Panc1 (cell line): ENCODE data around the gene LAG3. TPM values are rescaled to one million over a fixed set of nuclear protein-coding genes. Genes with fewer than 3 reads are reported as not detected.

Experiments used
- ATAC-seq: fragments of 200-7000 bp; cut with Tn5 transposase; 2 replicates; pipeline ENCODE4 v1.9.1; 2020; ENCODE audit warnings: mild to moderate bottlenecking, moderate library complexity
- BruUV-seq: library from RNA; stranded (reverse); fragments of 400-500 nt; replicated peaks from 2 replicates; lab custom pipeline; 2021; lab: Mats Ljungman, UMichigan
- CTCF ChIA-PET: fragments of 300-600 bp; sonication (Branson Sonifier 250); formaldehyde crosslinking; loops from one replicate; lab custom pipeline; 2022; ENCODE audit warnings: antibody characterized with exemption; lab: Charles Lee
- POLR2A ChIA-PET: fragments of 300-600 bp; sonication (Branson Sonifier 250); formaldehyde crosslinking; loops from one replicate; lab custom pipeline; 2022; ENCODE audit warnings: antibody characterized with exemption; lab: Charles Lee
- DNase-seq: peaks from one replicate; pipeline ENCODE4 v3.0.0-alpha.2; 2010; ENCODE audit warnings: low read depth, low spot score
- H3K27ac ChIP-seq: 2 replicates; pipeline ENCODE4 v1.5.1; 2011; ENCODE audit warnings: mild to moderate bottlenecking, low read length, inconsistent platforms
- H3K27me3 ChIP-seq: fragments of 200-500 bp; sonication (Bioruptor generic); 2 replicates; pipeline ENCODE4 v1.6.0; 2014; ENCODE audit warnings: low read length, inconsistent platforms; ENCODE audit not compliant: control insufficient read depth, insufficient read depth
- H3K36me3 ChIP-seq: fragments of 200-500 bp; sonication (Bioruptor generic); 2 replicates; pipeline ENCODE4 v1.5.1; 2014; ENCODE audit warnings: inconsistent platforms, mild to moderate bottlenecking, low read length, moderate library complexity; ENCODE audit not compliant: control insufficient read depth, insufficient read depth
- H3K4me1 ChIP-seq: 2 replicates; pipeline ENCODE4 v1.5.1; 2011; ENCODE audit warnings: inconsistent platforms, mild to moderate bottlenecking, low read length, moderate library complexity; ENCODE audit not compliant: control insufficient read depth, insufficient read depth
- H3K4me3 ChIP-seq, 2 experiments: 2 replicates each; pipeline ENCODE4 v1.5.1; 2011 to 2012; ENCODE audit warnings: low read depth in 2 of 2, low read length in 2 of 2, mild to moderate bottlenecking in 2 of 2, inconsistent platforms in 1 of 2, moderate library complexity in 1 of 2
- H3K9me3 ChIP-seq: fragments of 200-500 bp; sonication (Bioruptor generic); 2 replicates; pipeline ENCODE4 v1.5.1; 2014; ENCODE audit warnings: low read depth, mild to moderate bottlenecking, inconsistent platforms, low read length, moderate library complexity; ENCODE audit not compliant: control insufficient read depth, insufficient read depth
- POLR2AphosphoS5 ChIP-seq: IDR thresholded peaks from 2 replicates; pipeline ENCODE4 v1.6.1; 2012; ENCODE audit warnings: mild to moderate bottlenecking, low read depth, low read length, moderate library complexity
- SIN3A ChIP-seq: IDR thresholded peaks from 2 replicates; pipeline ENCODE4 v1.6.1; 2012; ENCODE audit warnings: low read depth, mild to moderate bottlenecking, low read length, moderate library complexity, borderline replicate concordance; ENCODE audit not compliant: insufficient read depth
- TCF7L2 ChIP-seq: IDR thresholded peaks from 2 replicates; pipeline ENCODE4 v1.6.1; 2011; ENCODE audit warnings: mild to moderate bottlenecking, low read depth, low read length, inconsistent platforms
- in situ Hi-C: cut with HindIII; loops from 2 replicates; pipeline ENCODE4 v1.10.0; 2016; ENCODE audit warnings: low sequenced_read_pairs, low pct_unique_long_range_greater_than_20kb
- intact Hi-C: fragments of 100-400 bp; cut with micrococcal nuclease; formaldehyde crosslinking; loops from one replicate; pipeline ENCODE4 v1.10.0; 2022; ENCODE audit not compliant: unreplicated experiment
- total RNA-seq: library from RNA; stranded (reverse); gene quantifications from one replicate; pipeline ENCODE4 v1.2.1, GENCODE V29; 2021; ENCODE audit not compliant: unreplicated experiment
- TF ChIP-seq, protein P1 (sequence below): fragments of 450-650 bp; IDR thresholded peaks from 2 replicates; pipeline ENCODE4 v1.5.1; 2017; ENCODE audit warnings: mild to moderate bottlenecking
- TF ChIP-seq, protein P2 (sequence below), 2 experiments: IDR thresholded peaks; 2 replicates each; pipeline ENCODE4 v1.6.1; 2011 to 2012; ENCODE audit warnings: low read depth in 2 of 2, control low read depth in 1 of 2, low read length in 1 of 2, mild to moderate bottlenecking in 1 of 2, moderate library complexity in 1 of 2; ENCODE audit not compliant: insufficient read depth in 1 of 2

Gene LAG3
- total RNA-seq, 1 experiment from 2014 or later: 2.7 TPM

DNA sequence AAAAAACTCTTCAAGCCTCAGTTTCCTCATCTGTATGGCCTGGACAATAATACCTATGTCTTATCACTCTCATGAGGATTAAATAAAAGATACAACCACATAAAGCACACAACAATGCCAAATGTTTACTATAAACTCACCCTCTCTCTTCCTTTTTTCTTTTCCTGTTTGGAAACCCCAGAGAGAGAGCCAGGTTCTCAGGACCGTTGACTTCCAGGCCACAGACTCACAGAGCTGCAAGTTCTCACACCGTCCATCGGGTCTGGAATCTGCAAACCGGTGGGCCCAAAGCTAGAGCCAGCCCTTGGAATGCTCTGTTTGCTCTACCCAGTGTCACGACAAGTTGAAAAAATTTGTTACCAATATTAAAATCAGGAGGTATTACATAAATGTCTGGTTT is 12.4 kb downstream of the LAG3 start:
- BruUV-seq: no TSS peak
- TF ChIP-seq POLR2AphosphoS5 (no peak), SIN3A (no peak), TCF7L2 (no peak)
- TF ChIP-seq, protein P1, sequence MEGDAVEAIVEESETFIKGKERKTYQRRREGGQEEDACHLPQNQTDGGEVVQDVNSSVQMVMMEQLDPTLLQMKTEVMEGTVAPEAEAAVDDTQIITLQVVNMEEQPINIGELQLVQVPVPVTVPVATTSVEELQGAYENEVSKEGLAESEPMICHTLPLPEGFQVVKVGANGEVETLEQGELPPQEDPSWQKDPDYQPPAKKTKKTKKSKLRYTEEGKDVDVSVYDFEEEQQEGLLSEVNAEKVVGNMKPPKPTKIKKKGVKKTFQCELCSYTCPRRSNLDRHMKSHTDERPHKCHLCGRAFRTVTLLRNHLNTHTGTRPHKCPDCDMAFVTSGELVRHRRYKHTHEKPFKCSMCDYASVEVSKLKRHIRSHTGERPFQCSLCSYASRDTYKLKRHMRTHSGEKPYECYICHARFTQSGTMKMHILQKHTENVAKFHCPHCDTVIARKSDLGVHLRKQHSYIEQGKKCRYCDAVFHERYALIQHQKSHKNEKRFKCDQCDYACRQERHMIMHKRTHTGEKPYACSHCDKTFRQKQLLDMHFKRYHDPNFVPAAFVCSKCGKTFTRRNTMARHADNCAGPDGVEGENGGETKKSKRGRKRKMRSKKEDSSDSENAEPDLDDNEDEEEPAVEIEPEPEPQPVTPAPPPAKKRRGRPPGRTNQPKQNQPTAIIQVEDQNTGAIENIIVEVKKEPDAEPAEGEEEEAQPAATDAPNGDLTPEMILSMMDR: no peak
- TF ChIP-seq, protein P2, sequence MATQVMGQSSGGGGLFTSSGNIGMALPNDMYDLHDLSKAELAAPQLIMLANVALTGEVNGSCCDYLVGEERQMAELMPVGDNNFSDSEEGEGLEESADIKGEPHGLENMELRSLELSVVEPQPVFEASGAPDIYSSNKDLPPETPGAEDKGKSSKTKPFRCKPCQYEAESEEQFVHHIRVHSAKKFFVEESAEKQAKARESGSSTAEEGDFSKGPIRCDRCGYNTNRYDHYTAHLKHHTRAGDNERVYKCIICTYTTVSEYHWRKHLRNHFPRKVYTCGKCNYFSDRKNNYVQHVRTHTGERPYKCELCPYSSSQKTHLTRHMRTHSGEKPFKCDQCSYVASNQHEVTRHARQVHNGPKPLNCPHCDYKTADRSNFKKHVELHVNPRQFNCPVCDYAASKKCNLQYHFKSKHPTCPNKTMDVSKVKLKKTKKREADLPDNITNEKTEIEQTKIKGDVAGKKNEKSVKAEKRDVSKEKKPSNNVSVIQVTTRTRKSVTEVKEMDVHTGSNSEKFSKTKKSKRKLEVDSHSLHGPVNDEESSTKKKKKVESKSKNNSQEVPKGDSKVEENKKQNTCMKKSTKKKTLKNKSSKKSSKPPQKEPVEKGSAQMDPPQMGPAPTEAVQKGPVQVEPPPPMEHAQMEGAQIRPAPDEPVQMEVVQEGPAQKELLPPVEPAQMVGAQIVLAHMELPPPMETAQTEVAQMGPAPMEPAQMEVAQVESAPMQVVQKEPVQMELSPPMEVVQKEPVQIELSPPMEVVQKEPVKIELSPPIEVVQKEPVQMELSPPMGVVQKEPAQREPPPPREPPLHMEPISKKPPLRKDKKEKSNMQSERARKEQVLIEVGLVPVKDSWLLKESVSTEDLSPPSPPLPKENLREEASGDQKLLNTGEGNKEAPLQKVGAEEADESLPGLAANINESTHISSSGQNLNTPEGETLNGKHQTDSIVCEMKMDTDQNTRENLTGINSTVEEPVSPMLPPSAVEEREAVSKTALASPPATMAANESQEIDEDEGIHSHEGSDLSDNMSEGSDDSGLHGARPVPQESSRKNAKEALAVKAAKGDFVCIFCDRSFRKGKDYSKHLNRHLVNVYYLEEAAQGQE (IDR thresholded peaks at IDR 0.05; ENCODE audit: insufficient read depth in 1 of 2, low read depth in 2 of 2, low read length in 1 of 2): no peak
- no peaks in the 10 kb centered on the region for H3K4me1 ChIP-seq
- H3K27me3 ChIP-seq: no peaks in the 10 kb centered on the region
- H3K4me3 ChIP-seq: no peak overlapping the region
- H3K36me3 ChIP-seq: no peaks in the 10 kb centered on the region
- in situ Hi-C loops (no loop called here), intact Hi-C loops (no loop called here)
- no peak overlapping the region for H3K27ac ChIP-seq
- ATAC-seq (no peak), DNase-seq (no peak)
- H3K9me3 ChIP-seq: no peaks in the 10 kb centered on the region
- ChIA-PET POLR2A (no interaction called here), CTCF (no interaction called here)

DNA sequence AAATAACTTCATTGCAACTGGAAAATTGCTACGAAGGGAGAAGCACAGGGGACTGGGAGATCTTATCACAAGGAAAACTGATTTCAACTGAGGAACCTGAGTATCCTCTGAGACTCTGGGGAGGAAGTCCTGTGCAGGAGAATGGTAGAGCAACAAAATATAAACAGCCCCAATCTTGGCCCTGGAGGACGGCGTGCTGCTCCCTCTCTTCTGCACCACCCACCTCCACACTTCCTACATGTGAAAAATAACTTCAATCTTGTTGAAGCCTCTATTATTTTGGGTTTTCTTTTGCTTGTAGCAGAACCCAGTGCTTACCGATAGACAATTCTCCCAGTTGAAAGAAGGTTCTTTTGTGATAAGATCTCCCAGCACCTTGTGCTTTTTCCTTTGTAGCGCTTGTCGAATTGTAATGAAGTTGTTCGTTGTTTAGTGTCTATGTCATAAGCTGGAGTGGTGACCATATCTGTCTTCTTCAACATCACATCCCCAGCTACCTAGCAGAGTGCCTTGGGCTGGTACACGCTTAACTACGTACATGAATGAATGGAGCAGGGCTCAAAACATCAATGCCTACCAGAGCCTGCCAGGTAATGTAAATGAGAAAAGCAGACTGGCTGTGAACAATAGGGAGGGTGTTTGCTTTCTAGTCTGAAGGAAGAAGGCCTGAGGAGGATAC is 14.2 kb downstream of the LAG3 start:
- ATAC-seq: no peak
- CTCF ChIA-PET: no interaction called here

More for the DNA sequence above, 14.2 kb downstream of the LAG3 start:
- no peak overlapping the region for H3K27ac ChIP-seq
- POLR2A ChIA-PET: no interaction called here
- in situ Hi-C loops (no loop called here), intact Hi-C loops (no loop called here)
- H3K9me3 ChIP-seq: no peaks in the 10 kb centered on the region
- H3K4me3 ChIP-seq: no peak overlapping the region
- no peaks in the 10 kb centered on the region for H3K36me3 ChIP-seq
- H3K4me1 ChIP-seq: no peaks in the 10 kb centered on the region
- H3K27me3 ChIP-seq: no peaks in the 10 kb centered on the region
- no peak for DNase-seq
- no TSS peak for BruUV-seq
- TF ChIP-seq POLR2AphosphoS5 (no peak), SIN3A (no peak), TCF7L2 (no peak)
- TF ChIP-seq, protein P2 (IDR thresholded peaks at IDR 0.05; ENCODE audit: insufficient read depth in 1 of 2, low read depth in 2 of 2, low read length in 1 of 2): no peak
- TF ChIP-seq, protein P1: no peak
